ENCODE measurements around the gene OR4B1.

Gene OR4B1

DNA sequence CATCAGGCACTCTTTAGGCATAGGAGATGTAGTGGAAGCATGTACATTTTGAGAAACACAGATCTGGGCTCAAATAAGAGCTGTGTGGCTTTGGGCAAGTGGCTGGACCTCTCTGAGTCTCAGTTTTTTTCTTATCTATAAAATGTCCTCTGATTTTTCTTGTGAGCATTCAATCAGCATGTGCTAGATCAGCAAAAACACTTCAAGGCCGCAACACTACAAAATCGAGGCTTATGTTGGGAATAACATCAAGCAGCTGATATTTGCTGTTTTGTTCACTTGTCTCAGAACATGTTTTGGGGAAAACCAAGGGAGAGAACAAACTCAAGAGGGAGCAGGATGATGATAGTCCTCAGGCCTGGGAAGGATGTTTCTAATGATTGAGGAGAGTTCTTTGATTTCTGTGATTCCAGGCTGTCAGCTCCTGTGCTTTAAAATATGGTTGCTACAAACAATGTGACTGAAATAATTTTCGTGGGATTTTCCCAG lies 46.9 kb downstream of the OR4B1 start, which contains the start of gene OR4X1:
Gene OR4X1 (plus strand): TSS at position 439 of the 489 bp plus-strand sequence. CDS start 0 bp downstream, at position 439.
- DNase-seq = no peak
